PC-9 (cell line): ENCODE results near the gene HTT-AS.

ENCODE experiments used
- EZH2 ChIP-seq: fragments of 200-600 bp; sonication (generic); IDR thresholded peaks from 2 replicates; pipeline ENCODE4 v1.8.0; 2017; ENCODE audit warnings: antibody characterized with exemption, low read depth
- TF ChIP-seq, protein P1 (sequence below): fragments of 200-600 bp; sonication (generic); conservative IDR thresholded peaks from 2 replicates; pipeline ENCODE4 v1.6.1; 2017; ENCODE audit warnings: mixed run types, antibody characterized with exemption, mild to moderate bottlenecking, moderate library complexity

DNA sequence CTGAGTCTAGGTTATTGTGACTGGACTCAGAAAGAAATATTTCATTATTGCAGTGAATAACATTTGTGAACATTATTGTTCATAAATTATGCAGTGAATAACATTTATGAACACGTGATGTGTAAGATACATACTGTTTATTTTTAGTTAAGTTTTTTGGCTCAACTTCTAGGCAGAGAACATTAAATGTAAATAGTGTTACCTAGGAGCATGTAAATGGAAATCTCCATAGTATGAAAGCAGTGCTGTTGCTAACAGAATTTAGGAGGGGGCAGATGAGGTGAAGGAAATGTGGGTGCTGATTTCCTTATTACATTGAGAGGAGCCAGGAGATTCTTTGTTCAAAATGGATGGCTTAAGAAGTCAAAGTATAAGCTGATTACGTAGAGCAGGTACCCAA, 45.1 kb upstream of the HTT-AS start:
- TF ChIP-seq EZH2, result no peak
- TF ChIP-seq, protein P1, sequence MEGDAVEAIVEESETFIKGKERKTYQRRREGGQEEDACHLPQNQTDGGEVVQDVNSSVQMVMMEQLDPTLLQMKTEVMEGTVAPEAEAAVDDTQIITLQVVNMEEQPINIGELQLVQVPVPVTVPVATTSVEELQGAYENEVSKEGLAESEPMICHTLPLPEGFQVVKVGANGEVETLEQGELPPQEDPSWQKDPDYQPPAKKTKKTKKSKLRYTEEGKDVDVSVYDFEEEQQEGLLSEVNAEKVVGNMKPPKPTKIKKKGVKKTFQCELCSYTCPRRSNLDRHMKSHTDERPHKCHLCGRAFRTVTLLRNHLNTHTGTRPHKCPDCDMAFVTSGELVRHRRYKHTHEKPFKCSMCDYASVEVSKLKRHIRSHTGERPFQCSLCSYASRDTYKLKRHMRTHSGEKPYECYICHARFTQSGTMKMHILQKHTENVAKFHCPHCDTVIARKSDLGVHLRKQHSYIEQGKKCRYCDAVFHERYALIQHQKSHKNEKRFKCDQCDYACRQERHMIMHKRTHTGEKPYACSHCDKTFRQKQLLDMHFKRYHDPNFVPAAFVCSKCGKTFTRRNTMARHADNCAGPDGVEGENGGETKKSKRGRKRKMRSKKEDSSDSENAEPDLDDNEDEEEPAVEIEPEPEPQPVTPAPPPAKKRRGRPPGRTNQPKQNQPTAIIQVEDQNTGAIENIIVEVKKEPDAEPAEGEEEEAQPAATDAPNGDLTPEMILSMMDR, result no peak
